AG20443 (cell line): ENCODE measurements around the gene CRYZL1.

Experiments
- DNase-seq: peaks from one replicate; pipeline ENCODE4 v3.0.0; 2012; ENCODE audit warnings: low spot score, mixed read lengths

The CRYZL1 gene

GRCh38 chr21:33560965-33561364 lies 80.6 kb downstream of the CRYZL1 start:
- no peak for DNase-seq

GRCh38 chr21:33559813-33560212 lies 81.7 kb downstream of the CRYZL1 start:
- no peak for DNase-seq

- DNase-seq = no peak
These were observed 82.6 kb downstream of the CRYZL1 start for GRCh38 chr21:33558777-33559421.

- no peak for DNase-seq
These were observed 84.1 kb downstream of the CRYZL1 start for GRCh38 chr21:33557447-33557846.

GRCh38 chr21:33554982-33555344 lies 86.6 kb downstream of the CRYZL1 start:
- DNase-seq = no peak

- DNase-seq = no peak
These were observed 87.1 kb downstream of the CRYZL1 start for GRCh38 chr21:33554236-33554981.

- DNase-seq = no peak
These were observed 88.4 kb downstream of the CRYZL1 start for GRCh38 chr21:33552999-33553598.

GRCh38 chr21:33552093-33552998 lies 89.2 kb downstream of the CRYZL1 start:
- DNase-seq = no peak

- no peak for DNase-seq
These were observed 89.9 kb downstream of the CRYZL1 start for GRCh38 chr21:33551664-33552063.

- no peak for DNase-seq
These were observed 90.5 kb downstream of the CRYZL1 start for GRCh38 chr21:33550772-33551660.

GRCh38 chr21:33549848-33550771 lies 91.4 kb downstream of the CRYZL1 start:
- no peak for DNase-seq

- no peak for DNase-seq
These were observed 95.5 kb downstream of the CRYZL1 start for GRCh38 chr21:33546086-33546485.

- DNase-seq = no peak
These were observed 96.9 kb downstream of the CRYZL1 start for GRCh38 chr21:33544451-33545195.

GRCh38 chr21:33543505-33544129 lies 97.9 kb downstream of the CRYZL1 start:
- DNase-seq = no peak

- peak; percentile 97 for DNase-seq
These were observed 98.7 kb downstream of the CRYZL1 start, which contains the start of gene SON for GRCh38 chr21:33542640-33543504. Gene SON, plus strand, starts transcription at chr21:33543038. Its CDS starts 55 bp downstream, at chr21:33543093.

- peak; percentile 92 for DNase-seq
These were observed 99.5 kb downstream of the CRYZL1 start, which contains the start of gene GART for GRCh38 chr21:33541756-33542639. Gene GART, minus strand, starts transcription at chr21:33542117. Its CDS starts 2,802 bp downstream, at chr21:33539315.
